OCI-LY7 (cell line): ENCODE data around the gene GRXCR2. TPM values are rescaled to one million over a fixed set of nuclear protein-coding genes. Genes with fewer than 3 reads are reported as not detected.

Source experiments
- BruUV-seq: library from RNA; stranded (reverse); fragments of 400-500 nt; replicated peaks from 2 replicates; lab custom pipeline; 2021; lab: Mats Ljungman, UMichigan
- CTCF ChIA-PET: fragments of 300-600 bp; sonication (Branson Sonifier 250); formaldehyde crosslinking; loops from one replicate; lab custom pipeline; 2022; ENCODE audit warnings: antibody characterized with exemption; ENCODE audit not compliant: unreplicated experiment; lab: Charles Lee
- POLR2A ChIA-PET: fragments of 300-600 bp; sonication (Branson Sonifier 250); formaldehyde crosslinking; loops from one replicate; lab custom pipeline; 2022; ENCODE audit warnings: antibody characterized with exemption; lab: Charles Lee
- DNase-seq: peaks from one replicate; pipeline ENCODE4 v3.0.0-alpha.2; 2015; ENCODE audit warnings: low spot score
- H2AFZ ChIP-seq: fragments of 200-600 bp; sonication (generic), shearing (Covaris generic); 2 replicates; pipeline ENCODE4 v1.6.1; 2014; ENCODE audit warnings: mild to moderate bottlenecking, antibody characterized with exemption, low read length, moderate library complexity
- H3K27ac ChIP-seq: fragments of 200-600 bp; sonication (generic); 2 replicates; pipeline ENCODE4 v1.5.1; 2014; ENCODE audit warnings: mixed run types, low read depth, mild to moderate bottlenecking, moderate library complexity, low read length, inconsistent platforms; ENCODE audit not compliant: poor library complexity, severe bottlenecking
- H3K36me3 ChIP-seq: fragments of 200-600 bp; sonication (generic); 2 replicates; pipeline ENCODE4 v1.6.1; 2014; ENCODE audit warnings: mild to moderate bottlenecking, antibody characterized with exemption, low read length, moderate library complexity, mixed read lengths; ENCODE audit not compliant: insufficient read depth
- H3K4me1 ChIP-seq: fragments of 200-600 bp; sonication (generic); 2 replicates; pipeline ENCODE4 v1.5.1; 2014; ENCODE audit warnings: mild to moderate bottlenecking, low read length; ENCODE audit not compliant: insufficient read depth, poor library complexity, severe bottlenecking
- H3K4me2 ChIP-seq: fragments of 200-600 bp; sonication (generic); 2 replicates; pipeline ENCODE4 v1.6.1; 2014; ENCODE audit warnings: mild to moderate bottlenecking, low read length
- H3K4me3 ChIP-seq: fragments of 200-600 bp; sonication (generic); 2 replicates; pipeline ENCODE4 v1.5.1; 2014; ENCODE audit warnings: mild to moderate bottlenecking, low read depth, low read length; ENCODE audit not compliant: poor library complexity, severe bottlenecking
- H3K79me2 ChIP-seq: fragments of 200-600 bp; sonication (generic); 2 replicates; pipeline ENCODE4 v1.6.1; 2016; ENCODE audit warnings: low read depth, mild to moderate bottlenecking, low read length, moderate library complexity, mixed read lengths; ENCODE audit not compliant: insufficient read depth
- H3K9me2 ChIP-seq: fragments of 200-600 bp; sonication (generic); 2 replicates; pipeline ENCODE4 v1.6.1; 2016; ENCODE audit warnings: mild to moderate bottlenecking, low read length, mixed read lengths; ENCODE audit not compliant: insufficient read depth
- H3K9me3 ChIP-seq: fragments of 200-600 bp; sonication (generic); 2 replicates; pipeline ENCODE4 v1.6.1; 2014; ENCODE audit warnings: mild to moderate bottlenecking, mixed run types, low read length, mixed read lengths
- H4K20me1 ChIP-seq: fragments of 200-600 bp; sonication (generic); 2 replicates; pipeline ENCODE4 v1.6.1; 2014; ENCODE audit warnings: mild to moderate bottlenecking, antibody characterized with exemption, low read length, moderate library complexity, mixed read lengths; ENCODE audit not compliant: insufficient read depth
- CTCF ChIP-seq: fragments of 200-600 bp; sonication (generic); conservative IDR thresholded peaks from 2 replicates; pipeline ENCODE4 v1.5.1; 2014; ENCODE audit warnings: mild to moderate bottlenecking, antibody characterized with exemption, low read length, moderate library complexity, mixed read lengths
- EZH2phosphoT487 ChIP-seq: fragments of 200-600 bp; sonication (generic); IDR thresholded peaks from 2 replicates; pipeline ENCODE4 v1.6.1; 2018; ENCODE audit warnings: low read depth, borderline replicate concordance, mild to moderate bottlenecking, mixed run types, antibody characterized with exemption, low read length, moderate library complexity, mixed read lengths
- intact Hi-C: fragments of 100-400 bp; cut with micrococcal nuclease; formaldehyde crosslinking; loops from one replicate; pipeline ENCODE4 v1.10.0; 2022; ENCODE audit not compliant: unreplicated experiment
- total RNA-seq, 2 experiments: library from RNA; depleted of rRNA in 1 of 2; stranded (reverse); fragments of >200 nt in 1 of 2; shearing (Covaris generic) in 1 of 2; gene quantifications; 2 replicates each; pipeline ENCODE4 v1.2.3, GENCODE V29; 2014 to 2022

Gene GRXCR2
- total RNA-seq, 2 experiments from 2014 or later = not detected

- intact Hi-C loops = no loop called here
- CTCF ChIA-PET = no interaction called here
- no TSS peak for BruUV-seq
- Histone ChIP-seq H3K79me2 (no peaks in the 10 kb centered on the region), H3K36me3 (no peaks in the 10 kb centered on the region), H3K27ac (no peak overlapping the region), H3K9me2 (no peaks in the 10 kb centered on the region), H3K4me1 (no peaks in the 10 kb centered on the region), H4K20me1 (no peaks in the 10 kb centered on the region), H3K4me2 (no peak overlapping the region), H3K9me3 (no peaks in the 10 kb centered on the region), H2AFZ (no peak overlapping the region), H3K4me3 (no peak overlapping the region)
- POLR2A ChIA-PET = no interaction called here
- no peak for TF ChIP-seq CTCF
- DNase-seq = no peak
These were observed 47.9 kb upstream of the GRXCR2 start for GRCh38 chr5:145920542-145921210.

DNA sequence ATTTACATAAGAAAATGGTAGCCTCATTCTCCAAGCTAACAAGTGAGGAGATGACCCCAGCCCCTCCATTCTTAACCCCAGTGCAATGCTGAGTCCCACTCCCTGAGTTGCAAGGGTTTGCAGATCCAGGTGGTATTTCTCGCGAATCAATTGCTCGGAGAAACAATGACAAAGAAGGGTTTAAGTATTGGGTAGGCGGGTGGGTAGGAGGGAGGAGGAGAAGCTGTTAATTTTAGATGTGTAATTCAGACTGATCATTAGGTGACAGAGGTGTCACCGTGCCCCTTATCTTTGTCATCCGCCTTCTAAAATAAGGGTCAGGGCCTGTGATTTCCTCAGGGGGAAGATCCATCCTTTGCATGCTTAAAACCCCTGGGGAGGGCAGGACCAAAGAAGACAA is 46.6 kb upstream of the GRXCR2 start:
- Histone ChIP-seq H3K4me2 (no peak overlapping the region), H3K27ac (no peak overlapping the region), H4K20me1 (no peaks in the 10 kb centered on the region), H3K79me2 (no peaks in the 10 kb centered on the region), H3K9me3 (no peaks in the 10 kb centered on the region), H3K36me3 (no peaks in the 10 kb centered on the region), H3K4me1 (no peaks in the 10 kb centered on the region), H3K9me2 (no peaks in the 10 kb centered on the region), H2AFZ (no peak overlapping the region), H3K4me3 (no peak overlapping the region)
- ChIA-PET CTCF (no interaction called here), POLR2A (no interaction called here)
- TF ChIP-seq CTCF (no peak), EZH2phosphoT487 (no peak)
- intact Hi-C loops = no loop called here
- DNase-seq = no peak
- BruUV-seq = no TSS peak

DNA sequence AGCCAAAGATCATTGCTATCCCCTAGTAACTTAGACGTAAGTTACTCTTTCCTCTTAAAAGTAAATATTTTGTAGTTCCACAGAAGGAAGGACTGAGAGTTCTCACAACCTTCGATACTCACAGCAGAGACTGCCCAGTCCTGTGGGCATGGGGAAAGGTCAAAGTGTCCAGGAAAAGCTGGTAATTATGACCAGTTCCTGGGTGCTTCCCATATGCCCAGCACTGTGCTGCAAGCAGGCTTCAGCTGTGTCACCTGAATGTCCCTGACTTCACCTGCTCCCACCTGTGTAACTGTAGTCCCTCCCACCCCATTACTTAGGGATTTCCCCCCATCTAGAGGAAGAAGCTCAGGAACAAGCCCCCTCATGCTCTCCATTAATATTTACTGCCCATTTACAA is 45.6 kb upstream of the GRXCR2 start:
- ChIA-PET CTCF (no interaction called here), POLR2A (no interaction called here)
- BruUV-seq = no TSS peak
- Histone ChIP-seq H3K9me2 (no peaks in the 10 kb centered on the region), H3K27ac (no peak overlapping the region), H3K4me3 (no peak overlapping the region), H3K4me1 (no peaks in the 10 kb centered on the region), H3K79me2 (no peaks in the 10 kb centered on the region), H3K36me3 (no peaks in the 10 kb centered on the region), H3K4me2 (no peak overlapping the region), H2AFZ (no peak overlapping the region), H4K20me1 (no peaks in the 10 kb centered on the region), H3K9me3 (no peaks in the 10 kb centered on the region)
- intact Hi-C loops = no loop called here
- TF ChIP-seq CTCF (no peak), EZH2phosphoT487 (no peak)
- DNase-seq = no peak
